Left cardiac atrium (tissue), 4 donors: Measurements from ENCODE around the gene SURF2. TPM values are rescaled to one million over a fixed set of nuclear protein-coding genes. Genes with fewer than 3 reads are reported as not detected.

Experiments
- ATAC-seq, 2 donors: fragments of 200-7000 bp; cut with Tn5 transposase; one replicate each; pipeline ENCODE4 v1.9.1; 2020; ENCODE audit warnings: mild to moderate bottlenecking in 2 of 2, moderate library complexity in 2 of 2
- DNase-seq: peaks from one replicate; pipeline ENCODE4 v3.0.0-alpha.2; 2020
- intact Hi-C, 2 donors: fragments of 100-400 bp; cut with DNase I; formaldehyde crosslinking; loops; one replicate each; pipeline versions ENCODE4 v1.14.1 to v1.15.1; 2022 to 2023
- total RNA-seq, 2 donors: library from RNA; stranded (reverse); fragmentation: NEBNext Ultra II Directional; extraction: Animal tissue kit (Norgen Biotek cat#: 25700); gene quantifications; one replicate each; pipeline ENCODE4 v1.2.1, GENCODE V29; 2021
- donor health status: DM: no; HTN: yes; CAD: no.
- donor health status: DM: no; HTN: yes; CAD: no; lungs with severe emphysema.
- donor health status: DM: yes; HTN: yes; CAD: no.
- donor health status: Dilated cardiomyopathy.

Gene SURF2
- total RNA-seq, 2 donors from 2014 or later = 10.6 to 15.5 TPM

DNA sequence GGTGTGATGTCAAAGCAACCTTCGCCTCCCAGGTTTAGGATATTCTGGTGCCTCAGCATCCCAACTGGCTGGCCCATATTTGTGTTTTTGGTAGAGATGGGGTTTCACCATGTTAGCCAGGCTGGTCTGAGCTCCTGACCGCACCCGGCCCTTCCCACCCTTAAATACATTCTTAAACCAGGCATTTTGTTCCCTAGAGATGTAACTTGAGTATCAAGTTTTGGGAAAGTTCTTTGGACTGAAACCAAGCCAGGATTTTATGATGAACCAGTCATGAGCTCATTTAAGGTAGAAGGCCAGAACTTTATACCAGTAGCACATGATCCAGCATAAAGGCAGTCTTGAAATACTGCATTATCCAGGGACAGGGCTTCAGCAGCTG lies 4.8 kb upstream of the SURF2 start:
- DNase-seq (no peak), ATAC-seq (no peak)
- intact Hi-C loops = no loop called here

GRCh38 chr9:133351908-133352634 lies 4.3 kb upstream of the SURF2 start:
- DNase-seq (peak; percentile 56), ATAC-seq (no peak)

DNA sequence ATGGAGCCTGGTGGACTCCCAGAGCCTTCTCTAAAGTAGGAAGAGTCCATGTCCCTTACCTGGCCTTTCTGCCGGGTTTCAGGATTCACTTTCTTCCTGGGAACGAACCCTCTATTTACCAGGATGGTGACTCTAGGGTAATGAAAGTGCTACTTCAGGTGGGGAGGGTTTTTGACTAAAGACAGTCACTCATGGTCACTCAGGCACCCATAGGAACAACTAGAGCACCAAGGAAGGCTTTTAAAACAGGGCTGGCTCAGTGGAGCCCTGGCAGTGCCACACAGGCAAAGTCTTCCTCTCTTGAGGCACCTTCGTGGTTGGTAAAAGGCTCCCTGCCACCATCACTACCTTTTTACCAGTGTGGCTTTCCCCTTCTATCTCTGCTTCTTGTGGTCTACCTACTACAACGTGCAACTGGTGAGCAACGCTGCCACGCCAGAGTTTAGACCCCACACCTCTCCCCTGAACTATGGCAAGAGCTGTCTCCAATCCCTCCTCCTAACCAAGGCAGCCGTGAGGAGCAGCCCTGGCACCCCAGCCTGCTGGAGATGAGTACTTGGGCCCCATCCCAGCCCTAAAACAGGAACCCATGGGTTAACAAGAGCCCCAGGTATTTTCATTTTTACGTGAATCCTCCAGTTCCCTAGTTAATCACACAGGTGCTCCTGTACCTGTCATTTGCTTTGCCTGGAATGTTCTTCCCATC lies 3.6 kb upstream of the SURF2 start:
- intact Hi-C loops = no loop called here
- ATAC-seq (no peak), DNase-seq (no peak)

More at GRCh38 chr9:133351908-133352634, 4.3 kb upstream of the SURF2 start:
- intact Hi-C loops = no loop called here

GRCh38 chr9:133353548-133353947 lies 2.8 kb upstream of the SURF2 start:
- intact Hi-C loops = no loop called here
- DNase-seq (no peak), ATAC-seq (no peak)

GRCh38 chr9:133354766-133355165 lies 1.6 kb upstream of the SURF2 start:
- intact Hi-C loops = no loop called here
- ATAC-seq (no peak), DNase-seq (no peak)

DNA sequence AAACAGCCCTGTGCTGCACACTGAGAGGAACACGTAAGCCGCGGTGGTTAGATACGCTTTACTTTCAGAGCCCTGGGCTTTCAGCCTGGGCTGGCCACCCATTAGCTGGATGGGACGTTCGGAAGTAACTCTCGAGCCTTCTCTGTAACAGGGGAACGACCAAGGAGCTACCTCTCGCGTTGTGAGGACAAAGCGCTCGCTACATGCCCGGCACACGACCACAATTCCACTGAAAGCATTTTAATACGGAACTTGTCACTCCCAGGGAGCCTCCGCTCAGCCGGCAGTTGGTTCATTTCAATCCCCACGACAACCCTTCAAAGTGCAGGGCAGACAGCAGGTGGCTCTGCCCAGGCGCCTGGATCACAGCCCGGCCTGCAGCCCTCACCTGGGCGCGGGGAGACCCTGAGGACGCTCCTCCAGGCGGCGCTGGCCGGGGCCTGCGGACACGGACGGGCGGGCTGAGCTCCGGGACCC lies 431 bp upstream of the SURF2 start:
- peak in 1 of 2 donors; percentile 21 for ATAC-seq
- DNase-seq = no peak
- intact Hi-C loops = no loop called here

- DNase-seq (no peak), ATAC-seq (no peak)
- intact Hi-C loops = no loop called here
Measured at GRCh38 chr9:133357656-133358055, 1.3 kb downstream of the SURF2 start.

GRCh38 chr9:133359399-133360175 lies 3.2 kb downstream of the SURF2 start:
- intact Hi-C loops = no loop called here
- DNase-seq (no peak), ATAC-seq (peak; percentile 3 to 21)

DNA sequence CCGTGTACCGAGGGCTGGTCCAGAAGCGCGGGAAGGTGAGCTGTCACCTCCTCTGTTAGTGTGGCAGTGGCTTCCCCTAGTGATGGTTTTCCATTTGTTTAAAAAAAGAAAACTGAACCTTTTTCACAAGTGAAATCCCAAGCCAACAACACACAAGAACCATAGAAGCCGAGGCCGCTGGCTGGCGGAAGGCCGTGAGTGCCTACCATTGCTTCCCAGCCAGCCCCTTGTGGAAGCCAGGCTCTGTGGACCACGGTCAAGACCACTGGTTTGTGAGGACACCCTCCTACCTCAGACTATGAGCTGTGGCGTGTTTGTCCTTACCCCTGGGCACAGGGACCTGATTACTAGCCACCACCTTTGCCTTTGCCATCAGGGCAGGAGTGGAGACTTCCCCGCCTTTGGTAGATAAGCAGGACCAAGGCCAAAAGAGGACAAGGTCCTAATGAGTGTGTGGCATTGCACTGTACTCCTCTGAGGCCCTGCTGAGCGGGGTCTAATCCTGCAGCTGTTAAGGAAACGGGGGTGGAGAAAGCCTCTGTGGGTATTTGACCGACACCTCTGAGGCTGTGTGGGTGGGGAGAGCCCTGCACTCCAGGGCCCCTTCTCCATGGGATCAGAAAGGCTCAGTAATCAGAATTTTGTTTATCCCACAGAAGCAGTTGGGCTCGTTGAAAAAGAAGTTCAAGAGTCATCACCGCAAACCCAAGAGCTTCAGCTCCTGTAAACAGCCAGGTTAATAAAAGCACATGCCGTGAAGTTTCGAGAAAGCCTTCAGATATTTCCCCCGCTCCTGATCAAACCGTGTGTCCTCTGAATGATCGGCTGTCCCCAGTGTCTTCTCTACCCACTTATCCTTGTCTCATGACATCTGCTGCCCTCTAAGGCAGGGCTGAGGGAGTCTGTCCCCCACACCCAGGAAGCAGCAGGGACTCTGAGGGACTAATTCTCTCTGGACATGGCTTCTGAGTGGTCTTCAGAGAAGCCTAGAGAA lies 4.3 kb downstream of the SURF2 start:
- ATAC-seq (no peak), DNase-seq (no peak)
- intact Hi-C loops = no loop called here

DNA sequence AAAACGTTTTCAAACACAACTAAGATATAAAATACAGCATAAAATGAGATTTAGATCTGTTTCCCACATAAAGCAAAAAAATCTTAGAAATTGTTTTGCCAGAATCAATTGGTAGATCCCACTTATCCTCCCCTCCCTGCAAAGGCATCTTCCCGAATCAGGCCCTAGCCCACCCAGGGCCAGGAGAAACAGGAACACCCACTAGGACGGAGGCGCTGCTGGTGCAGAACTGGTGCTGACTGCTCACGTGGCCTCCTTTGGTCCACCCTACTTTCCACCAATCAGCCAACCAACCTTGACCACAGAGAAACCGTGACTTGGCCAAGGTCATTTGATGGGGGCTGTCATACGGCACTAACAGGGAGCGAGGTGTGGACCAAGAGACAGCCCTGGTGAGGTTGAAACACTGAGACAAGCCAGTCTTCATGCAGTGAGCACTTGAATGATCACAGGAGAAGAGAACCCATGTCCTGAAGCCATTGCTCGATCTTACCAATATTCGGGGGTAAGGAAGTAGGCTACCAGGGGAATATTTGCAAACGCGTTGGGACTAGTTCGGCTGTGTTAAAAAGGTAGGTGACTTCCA lies 5.2 kb downstream of the SURF2 start:
- DNase-seq (no peak), ATAC-seq (no peak)
- intact Hi-C loops = no loop called here

DNA sequence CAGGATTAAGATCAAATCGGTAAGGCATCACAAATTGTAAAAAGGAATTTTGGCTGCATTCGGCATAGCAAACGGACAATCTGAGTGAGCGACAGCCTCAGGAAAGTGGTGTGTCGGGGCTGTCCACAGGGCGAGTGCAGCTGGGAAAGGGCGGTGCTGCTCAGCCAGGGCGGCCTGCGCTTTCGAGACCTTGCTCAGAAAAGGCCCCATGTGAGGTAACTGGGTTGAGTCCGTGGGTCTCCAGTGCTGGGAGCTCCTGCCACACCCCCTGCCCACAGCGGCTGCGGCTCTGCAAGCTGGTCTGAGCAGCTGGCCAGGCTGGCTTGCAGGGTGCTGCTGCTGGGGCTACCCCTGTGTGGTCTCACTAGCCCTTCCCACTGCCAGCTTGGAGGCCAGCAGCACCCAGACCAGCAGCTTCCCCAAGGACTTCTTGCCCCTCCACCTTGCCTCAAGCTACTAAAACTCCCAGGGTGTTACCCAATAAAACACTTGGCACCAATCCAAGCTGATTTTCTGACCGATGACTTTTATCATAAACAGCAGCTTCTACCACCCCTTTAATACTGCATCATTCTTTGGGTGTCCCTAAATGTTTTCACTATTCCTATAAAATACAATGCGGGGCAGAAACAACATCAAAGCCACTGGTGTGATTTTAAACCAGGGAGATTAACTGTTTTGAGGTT lies 6.2 kb downstream of the SURF2 start:
- intact Hi-C loops = no loop called here
- DNase-seq (no peak), ATAC-seq (no peak)

- DNase-seq (no peak), ATAC-seq (no peak)
- intact Hi-C loops = no loop called here
Measured at GRCh38 chr9:133366435-133366834, 10.1 kb downstream of the SURF2 start.

DNA sequence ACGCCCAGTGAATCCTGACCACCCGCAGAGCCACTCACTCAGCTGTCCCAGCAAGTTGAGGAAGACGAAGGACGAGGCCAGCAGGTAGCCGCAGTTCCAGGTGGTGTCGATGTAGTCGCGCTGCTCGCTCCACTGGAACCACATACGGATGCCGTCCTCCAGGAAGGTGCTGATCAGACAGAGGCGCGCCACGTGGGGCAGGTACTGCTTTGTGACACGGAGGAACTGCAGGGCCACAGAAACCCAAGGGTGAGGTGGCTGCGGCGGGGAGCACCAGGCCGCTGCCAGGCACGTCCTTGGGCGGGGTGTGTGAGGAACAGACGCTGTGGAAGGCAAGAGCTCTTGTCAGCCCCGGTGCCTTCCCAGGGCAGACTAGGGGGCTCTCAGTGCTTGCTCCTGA lies 10.9 kb downstream of the SURF2 start:
- intact Hi-C loops = no loop called here
- ATAC-seq = no peak
- DNase-seq = no peak

GRCh38 chr9:133367778-133368177 lies 11.4 kb downstream of the SURF2 start:
- no peak for ATAC-seq
- intact Hi-C loops = no loop called here
- no peak for DNase-seq

- DNase-seq (no peak), ATAC-seq (peak in 1 of 2 donors; percentile 34)
- intact Hi-C loops = no loop called here
Measured at GRCh38 chr9:133368249-133368881, 12.0 kb downstream of the SURF2 start.

- intact Hi-C loops = no loop called here
- no peak for DNase-seq
- ATAC-seq = peak in 1 of 2 donors; percentile 21
Measured at GRCh38 chr9:133369422-133369821, 13.1 kb downstream of the SURF2 start.

- DNase-seq (no peak), ATAC-seq (no peak)
- intact Hi-C loops = no loop called here
Measured at GRCh38 chr9:133369933-133370332, 13.6 kb downstream of the SURF2 start.
